Activated CD4-positive, alpha-beta T cell treated with anti-CD3 and anti-CD28 coated beads for 24 hours (primary cell): ENCODE data around the gene BLID.

Experiments
- DNase-seq, 2 donors: peaks; one replicate each; pipeline ENCODE4 v3.0.0-alpha.2; 2020; ENCODE audit warnings: low read depth in 2 of 2

Gene BLID

DNA sequence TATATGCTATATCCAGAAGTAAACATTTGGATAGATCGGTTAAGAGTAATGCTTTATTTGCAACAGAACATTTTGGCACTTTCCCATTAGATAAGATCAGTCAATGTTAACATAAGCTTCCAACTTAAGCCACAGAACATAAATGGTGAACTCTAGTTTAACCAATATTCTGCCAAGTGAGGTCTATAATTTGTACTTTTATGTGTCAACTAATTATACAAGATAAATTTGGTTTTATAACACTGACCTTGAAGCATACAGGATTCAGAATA is 23.5 kb upstream of the BLID start:
- no peak for DNase-seq

DNA sequence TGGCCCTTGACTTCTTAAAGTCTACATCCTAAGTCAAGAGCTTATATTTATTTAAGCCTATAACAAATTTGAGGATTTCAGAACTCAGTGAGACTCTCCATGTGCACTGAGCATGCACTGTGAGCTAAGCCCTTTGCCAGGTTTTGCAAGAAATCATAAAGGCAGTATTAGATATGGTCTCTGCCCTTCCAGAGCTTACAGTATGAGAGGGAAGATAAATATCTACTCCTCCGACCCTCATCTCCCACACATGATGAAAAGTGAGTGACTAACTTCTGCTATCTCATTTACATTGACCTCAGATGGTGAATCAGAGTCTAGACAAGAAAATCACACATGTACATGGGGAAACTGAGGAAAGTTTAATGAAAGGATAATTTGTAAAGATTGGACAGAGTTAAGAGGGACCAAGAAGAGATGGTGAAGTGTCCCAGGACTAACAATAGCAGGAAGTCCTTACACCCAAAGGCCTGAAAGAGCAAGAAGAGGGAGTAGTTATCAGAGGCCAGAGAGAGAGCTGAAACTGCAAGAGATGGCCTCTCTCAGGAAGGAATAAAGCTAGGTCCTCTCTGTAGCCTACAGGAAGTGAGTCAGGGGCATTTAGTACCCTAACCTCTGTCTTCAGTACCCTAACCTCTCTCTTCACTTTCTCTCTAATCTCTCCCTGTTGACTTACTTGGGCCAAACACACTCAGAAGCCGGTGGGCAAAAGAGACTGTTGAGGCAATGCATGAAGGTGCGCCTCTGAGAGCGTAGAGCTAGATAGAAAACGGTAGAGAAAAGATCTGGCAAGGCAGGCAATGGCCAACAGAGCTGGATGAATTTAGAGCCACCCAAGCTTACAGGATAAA is 23.0 kb upstream of the BLID start:
- DNase-seq = no peak

DNA sequence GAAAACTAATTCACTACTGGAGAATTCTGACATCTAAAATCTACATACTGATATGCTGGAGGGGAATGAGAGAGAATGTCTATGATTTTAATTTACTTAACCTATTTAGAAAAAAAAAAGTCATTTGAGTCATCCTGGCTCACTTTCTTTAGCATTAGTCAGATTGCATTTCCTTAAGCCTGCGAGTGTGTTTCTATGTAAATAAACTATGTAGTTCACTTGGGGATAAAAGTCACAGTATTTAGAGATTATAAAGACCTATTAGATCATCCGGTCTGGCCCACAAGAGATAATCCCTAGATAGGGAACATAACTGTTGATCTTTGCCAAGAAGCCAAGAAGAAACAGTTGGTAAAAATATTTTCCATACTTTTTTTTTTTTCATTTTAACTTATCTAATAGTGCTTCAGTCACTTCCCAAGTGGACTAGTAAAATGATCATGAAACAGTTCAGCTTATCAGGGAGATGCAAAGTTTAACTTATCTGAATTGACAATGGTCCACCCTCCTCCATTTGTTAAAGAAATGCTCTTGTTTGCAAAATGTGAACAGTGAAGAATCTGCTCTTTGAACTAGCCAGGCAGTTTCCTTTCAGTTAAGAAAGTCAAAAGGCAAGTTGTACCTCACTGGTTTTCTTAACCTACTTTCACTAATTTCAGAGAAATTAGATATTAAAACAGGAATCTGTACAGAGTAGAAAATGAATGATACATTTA is 21.2 kb upstream of the BLID start:
- DNase-seq = no peak

DNA sequence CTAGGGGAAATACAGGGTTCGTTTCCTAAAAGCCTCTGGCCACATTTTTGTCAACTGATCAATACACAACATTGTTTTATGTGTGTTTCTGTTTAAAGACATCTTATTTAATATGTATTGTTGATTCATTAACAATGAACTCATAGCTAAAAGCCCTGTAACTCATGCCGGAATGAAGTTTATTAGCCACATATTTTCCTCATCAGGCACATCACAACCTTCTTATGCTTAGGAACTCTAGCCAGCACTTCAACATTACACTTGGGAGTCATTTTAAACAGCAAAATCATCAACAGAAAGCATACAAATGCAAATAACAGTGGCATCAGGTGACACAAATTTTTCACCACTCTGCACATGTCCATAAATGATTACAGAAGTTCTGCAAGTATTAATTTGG is 15.1 kb upstream of the BLID start:
- DNase-seq = no peak

DNA sequence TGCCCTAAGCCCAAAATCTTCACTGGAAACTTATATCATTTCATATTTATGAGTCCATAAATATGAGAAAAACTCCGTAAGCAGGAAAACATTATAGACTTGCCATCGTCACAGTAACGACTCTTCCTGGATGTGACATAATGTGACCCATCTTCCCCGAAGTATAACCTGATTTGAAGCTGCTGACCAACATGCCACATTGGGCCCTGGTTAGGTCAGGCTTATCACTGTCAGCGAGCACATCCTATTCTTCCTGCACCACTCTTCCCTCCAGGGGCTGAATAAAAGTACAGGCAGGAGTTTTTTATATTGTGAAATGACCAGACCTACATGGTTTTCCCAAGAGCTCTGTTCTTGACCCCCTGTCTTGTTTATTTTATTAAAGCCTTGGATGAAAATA is 12.1 kb upstream of the BLID start:
- no peak for DNase-seq

DNA sequence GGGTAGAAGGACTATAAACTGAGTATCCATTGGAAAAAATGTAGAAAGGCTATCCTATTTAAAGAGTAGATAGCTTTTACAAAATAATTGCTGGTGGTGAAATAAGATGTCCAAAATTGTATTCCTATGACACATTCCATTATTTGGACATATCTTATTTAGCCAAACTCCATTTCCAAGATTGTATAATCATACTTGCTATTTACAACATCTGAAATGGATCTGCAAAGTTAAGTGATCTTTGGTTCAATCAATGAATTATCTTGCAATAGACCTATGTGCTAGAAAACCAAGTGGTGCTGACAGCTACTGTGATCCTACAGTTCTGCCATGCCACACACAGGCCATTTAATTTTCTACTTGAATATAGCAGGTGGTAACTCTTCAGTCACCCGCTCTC is 11.0 kb upstream of the BLID start:
- DNase-seq = no peak

DNA sequence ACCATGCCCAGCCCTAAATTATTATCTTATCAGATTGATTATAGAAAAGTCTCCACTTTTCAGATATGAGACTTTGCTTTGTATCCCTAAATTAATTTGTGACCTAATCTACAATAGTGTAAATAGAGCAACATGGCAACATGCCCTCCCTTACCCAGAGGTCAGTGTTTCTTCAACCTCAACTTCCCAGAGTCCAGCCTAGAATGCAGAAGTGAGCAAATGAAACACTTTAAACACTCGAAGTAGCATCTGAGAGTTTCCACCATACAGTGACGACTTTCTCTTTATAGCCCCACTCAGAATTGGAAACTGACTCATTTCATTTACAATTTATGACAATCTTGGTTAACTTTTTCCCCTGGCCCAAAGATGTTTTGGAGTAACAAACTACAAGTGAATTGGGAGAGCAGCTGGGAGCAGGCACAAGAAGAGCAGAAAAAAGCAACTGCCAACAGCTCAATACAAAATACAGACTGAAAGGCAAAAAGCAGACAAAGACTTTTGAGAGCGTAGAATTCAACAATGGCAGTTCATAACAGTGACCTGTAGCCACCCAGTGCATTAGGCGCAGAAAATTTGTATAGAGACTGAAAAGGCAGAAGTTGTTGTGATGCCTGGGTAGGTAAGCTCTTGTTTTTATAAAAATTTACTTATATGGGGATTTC is 10.1 kb upstream of the BLID start:
- DNase-seq = no peak

DNA sequence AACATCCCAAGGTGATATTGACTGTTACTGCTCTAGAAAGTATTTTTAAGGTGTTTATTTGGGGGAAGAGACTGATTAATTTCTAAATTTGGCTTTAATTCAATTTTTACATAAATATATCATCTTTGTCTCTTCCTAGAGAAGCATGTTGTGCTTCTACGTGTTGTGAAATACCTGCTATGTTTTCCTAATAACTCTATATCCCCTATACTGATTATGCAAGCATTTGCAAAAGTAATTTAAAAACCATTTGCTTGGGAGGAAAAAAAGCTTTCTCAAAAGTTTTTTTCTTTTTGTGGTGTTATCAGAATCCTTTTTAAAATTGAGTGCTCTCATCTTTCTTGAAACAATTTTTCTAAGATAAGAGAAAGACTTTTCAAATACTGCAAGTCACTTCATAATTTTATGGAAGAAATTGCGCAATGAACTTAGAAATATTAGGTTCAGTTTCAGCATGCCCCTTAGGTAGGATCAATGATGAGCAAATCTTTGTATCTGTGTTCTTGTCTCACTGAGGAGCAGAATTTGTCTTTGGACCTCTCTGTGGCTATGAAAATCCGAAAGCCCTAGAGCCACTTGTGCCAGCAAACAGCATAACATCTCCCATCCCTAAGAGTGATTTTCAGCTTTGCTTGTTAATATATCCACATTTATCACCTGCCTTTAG is 7.4 kb upstream of the BLID start:
- no peak for DNase-seq

DNA sequence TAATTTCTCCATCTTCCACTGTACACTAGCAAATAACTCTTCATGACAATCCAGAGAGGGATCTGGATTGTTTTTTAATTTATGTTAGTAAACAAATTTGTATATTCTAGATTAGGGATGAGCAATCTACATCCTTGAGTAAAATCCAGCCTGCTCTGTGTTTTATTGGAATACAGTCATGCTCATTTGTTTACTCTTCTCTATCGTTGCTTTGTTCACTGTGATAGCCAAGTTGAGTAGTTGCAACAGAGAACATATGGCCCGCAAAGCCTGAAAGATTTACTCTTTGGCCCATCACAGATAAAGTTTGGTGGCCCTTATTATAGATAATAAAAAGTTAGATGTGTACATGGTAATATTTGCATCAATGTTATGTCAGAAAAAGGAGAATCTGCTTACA is 6.2 kb upstream of the BLID start:
- DNase-seq = no peak

DNA sequence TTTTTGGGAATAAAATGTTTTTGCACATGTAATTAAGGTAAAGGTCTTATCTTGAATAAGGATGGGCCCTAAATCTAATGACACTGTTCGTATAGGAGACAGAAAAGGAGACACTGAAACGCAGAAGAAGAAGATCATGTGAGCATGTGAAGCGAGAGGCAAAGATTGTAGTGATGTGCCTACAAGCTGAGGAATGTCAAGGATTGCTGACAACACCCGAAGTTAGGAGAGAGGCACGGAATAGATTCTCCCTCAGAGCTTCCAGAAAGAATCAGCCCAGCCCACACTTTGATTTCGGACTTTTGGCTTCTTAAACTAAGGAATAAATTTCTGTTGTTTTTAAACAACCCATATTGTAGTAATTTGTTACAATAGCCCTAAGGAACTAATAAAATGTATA is 4.1 kb upstream of the BLID start:
- DNase-seq = no peak

DNA sequence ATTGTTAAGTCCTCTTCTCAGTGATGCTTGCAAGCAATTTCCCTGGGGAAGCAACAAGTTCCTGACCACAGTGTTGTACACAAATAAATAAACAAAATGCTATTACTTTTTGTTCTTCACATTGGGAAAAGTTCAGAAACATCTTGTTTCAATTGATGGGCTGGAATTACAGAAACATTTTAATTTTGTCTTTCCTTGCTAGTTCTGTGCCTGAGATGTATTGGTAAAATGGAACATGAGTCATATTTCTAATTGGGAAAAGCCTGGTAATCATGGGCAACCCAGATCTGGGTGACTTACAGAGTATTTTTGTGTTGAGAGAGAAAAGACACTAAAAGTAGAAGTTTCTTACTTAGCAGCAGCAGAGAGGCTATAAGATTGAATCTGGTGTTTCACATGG is 576 bp upstream of the BLID start:
- DNase-seq = no peak

DNA sequence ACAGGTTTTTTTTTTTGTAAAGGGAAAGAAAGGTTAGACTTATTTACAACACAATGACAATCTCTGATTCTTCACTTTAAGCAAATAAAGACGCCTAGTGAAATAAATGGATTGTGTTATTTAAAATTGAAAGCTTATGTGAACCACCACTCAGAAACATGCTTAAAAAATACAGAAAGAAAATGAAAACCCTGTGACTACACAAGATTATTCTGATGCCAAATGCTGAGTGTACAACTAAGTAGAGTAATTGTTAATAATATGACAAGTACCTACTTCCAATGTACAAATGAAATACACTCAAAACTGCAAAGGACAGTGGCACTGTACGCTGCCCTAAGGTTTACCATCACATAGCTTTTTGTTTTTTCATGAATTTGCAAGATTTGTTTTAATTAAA is 1.0 kb downstream of the BLID start:
- DNase-seq = no peak

DNA sequence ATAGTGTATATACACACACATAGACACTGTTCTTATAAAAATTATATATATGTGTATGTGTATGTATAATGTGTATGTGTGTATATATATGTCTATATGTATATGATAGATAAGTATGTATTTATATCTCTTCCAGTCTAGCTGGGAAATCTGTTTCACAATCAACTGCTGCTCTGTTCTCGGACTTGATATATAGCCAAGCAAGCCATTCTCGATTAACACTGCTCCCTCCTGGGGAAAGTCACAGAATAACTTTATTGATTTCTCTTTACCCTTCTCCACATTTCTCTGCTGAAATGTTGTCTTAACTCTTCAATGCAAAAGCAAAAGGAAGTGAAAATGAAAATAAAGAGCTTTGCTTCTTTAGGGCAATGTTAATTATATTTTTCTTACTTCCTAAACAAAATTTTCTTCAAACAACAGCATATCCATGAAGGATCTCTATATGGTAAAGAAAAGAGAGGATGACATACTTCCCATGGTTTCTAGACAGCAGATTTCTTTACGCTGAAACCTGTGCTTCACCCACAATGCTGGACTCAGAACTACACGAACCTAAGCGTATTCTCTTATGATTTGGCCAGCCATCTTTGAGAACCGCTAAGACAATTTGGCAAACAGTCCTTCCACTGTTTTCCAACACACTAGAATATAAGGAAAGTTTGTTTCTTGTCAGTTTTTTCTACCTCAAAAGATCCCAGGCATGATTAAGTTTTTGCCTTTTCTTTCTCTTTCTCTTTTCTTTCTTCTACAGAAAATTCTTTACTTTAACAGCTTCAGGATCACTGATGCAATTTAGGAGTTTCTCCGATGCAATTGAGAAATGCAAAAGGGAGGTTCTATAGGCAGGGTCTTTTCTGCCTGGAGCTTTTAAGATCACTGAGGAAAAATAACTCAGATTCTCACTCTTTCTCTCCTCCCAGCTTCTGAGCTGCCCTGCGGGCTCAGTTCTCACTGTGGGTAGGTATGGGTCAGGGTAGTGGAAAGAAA is 1.9 kb downstream of the BLID start:
- no peak for DNase-seq

DNA sequence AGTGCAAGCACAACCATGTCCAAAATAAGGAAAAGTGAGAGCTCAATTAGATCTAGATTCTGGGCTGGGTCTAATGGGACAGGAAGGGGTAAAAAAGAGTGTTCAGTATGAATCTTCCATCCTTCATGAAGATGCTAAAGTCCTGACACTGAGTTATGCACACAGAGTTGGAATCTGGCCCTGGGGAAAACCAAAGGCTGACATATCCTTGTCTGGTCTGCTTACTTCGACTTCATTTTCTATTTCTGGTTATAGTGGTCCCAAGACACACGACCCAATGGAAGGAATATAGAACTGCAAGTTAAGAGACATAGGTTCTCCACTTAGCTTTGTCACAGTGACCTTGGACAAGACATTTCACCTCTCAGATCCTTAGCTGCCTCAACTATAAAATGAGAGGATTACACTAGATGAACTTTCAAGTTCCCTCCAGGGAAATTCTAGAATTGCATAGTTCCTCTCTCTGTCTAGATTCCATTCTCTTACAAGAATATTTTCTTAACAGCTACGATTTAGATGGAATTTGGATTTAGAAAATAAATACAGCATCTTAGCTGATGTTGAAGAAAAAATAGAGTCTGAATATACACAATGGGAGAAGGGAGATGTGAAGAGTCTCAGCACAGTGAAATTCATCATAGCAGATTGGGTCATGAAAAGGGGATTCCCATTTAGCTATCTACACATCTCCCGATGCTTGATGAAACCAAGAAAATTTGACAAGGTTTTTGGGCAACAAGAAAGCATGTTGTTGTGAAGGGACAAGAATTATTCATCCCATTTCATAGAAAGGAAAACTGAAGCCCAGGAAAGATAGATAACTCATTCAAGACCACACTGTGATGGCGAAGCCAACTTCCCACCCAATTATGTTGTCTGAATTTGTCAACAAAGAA is 3.3 kb downstream of the BLID start:
- no peak for DNase-seq

DNA sequence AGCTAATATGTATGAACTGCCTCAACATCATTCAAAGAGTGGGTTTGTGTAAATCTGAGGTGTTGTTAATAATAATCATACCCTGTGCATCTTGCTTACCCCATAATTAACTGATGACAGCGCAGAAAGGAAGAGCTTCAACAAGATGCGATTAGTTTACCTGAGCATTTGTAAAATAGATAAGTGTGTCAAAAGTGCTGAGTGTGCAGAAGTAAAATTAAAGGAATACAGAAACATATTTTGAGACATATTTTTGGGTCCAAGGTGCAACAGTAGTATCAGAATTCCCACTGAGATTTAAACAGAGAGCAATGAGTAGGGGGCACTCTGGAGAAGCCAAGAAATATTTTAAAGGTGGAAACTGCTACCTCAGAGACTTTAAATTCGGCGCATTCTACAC is 6.1 kb downstream of the BLID start:
- DNase-seq = no peak

DNA sequence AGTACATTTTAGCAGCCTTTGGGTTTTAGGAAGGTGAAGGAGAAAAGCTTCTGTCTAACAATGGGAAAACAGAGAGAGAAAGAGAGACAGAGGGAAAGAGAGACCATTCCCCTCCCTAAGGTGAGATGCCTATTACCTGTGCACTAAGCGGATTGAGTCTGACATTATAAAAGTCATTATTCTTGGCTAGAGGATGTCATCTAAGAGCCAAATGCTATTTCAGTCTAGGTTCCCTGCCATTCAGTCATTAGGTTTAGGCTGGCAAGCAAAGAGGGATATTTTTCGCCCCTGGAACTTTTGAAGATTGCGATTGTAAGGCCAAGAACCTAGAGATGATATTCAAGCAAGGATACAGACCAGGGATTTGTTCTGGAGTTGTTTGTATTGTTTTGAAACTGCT is 7.2 kb downstream of the BLID start:
- no peak for DNase-seq

DNA sequence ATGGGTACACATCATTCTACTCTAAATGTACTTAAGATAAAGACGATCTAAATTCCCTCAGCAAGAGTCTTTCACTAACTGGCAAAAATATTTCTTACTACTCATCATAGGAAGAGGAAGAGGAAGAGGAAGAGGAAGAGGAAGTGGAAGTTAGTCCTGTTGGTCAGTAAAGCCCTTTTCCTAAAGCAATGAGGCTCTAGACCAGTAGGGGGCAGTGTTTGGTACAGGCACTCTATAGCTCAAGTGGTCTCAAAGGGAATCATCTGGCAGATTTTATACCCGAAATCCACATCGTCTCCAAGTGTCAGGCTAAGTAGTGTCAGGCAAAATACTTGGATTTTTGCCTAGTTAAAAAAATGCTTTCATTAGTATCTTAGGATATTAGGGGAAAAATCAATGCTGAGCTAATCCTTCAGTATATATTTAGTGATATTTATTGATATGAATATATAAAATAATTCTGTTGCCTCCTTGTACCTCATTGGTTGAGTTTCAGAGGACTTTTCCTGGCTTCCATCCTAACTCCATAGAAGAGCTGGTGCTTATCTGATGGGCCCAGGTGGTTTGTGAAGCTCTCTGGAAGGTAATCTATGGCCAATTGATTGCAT is 7.7 kb downstream of the BLID start:
- no peak for DNase-seq

DNA sequence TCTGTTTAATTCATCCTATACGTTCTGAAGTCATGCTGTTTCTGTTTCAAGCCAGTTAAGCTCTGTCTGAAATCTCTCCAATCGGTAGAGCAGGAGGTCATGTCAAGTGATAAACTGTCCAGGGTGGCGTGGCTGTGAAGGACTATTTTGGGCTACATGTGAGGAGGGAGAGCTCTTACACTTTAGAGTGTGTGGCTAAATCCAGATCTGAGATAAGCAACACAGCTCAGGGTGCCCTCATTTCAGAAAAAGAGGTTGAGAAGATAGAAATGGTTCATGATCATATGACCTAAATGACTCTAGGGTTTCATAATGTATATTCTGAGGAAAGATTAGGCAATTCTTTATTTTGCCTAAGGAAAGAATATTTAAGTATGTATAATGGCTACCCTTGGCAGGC is 8.4 kb downstream of the BLID start:
- no peak for DNase-seq

DNA sequence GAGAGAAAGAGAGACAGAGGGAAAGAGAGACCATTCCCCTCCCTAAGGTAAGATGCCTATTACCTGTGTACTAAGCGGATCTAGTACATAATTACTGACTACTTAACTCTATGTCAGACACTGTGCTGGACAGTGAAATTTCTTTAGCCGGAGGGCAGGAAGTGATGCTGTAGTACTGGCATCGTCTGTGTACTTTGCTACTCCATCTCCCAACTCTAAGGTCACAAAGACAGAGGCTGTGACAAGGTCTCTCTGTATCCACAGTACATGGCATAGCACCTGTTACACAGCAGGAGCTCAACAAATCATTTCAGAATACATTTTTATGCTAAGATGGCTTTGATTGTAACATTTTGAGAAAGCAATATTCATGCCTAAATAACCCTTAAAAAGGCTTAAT is 9.0 kb downstream of the BLID start:
- no peak for DNase-seq
